K562 (cell line): Measurements from ENCODE around the gene SSTR5. TPM values are rescaled to one million over a fixed set of nuclear protein-coding genes. Genes with fewer than 3 reads are reported as not detected.

Experiments used
- ATAC-seq: fragments of 200-7000 bp; cut with Tn5 transposase; 3 replicates; pipeline ENCODE4 v1.9.1; 2020; ENCODE audit warnings: moderate library complexity
- BruUV-seq: library from RNA; stranded (reverse); fragments of 400-500 nt; replicated peaks from 2 replicates; lab custom pipeline; 2021; lab: Mats Ljungman, UMichigan
- CTCF ChIA-PET: fragments of 300-600 bp; formaldehyde crosslinking; extraction: SDS; loops from one replicate; lab custom pipeline; 2021; ENCODE audit warnings: low intra/inter-chr PET ratio; lab: Yijun Ruan, JAX
- POLR2A ChIA-PET: fragments of 300-600, 350-650 bp; sonication (Branson Sonifier 250); formaldehyde crosslinking; extraction: SDS; loops from one replicate; lab custom pipeline; 2021; ENCODE audit warnings: antibody characterized with exemption, inconsistent platforms; lab: Yijun Ruan, JAX
- DNase-seq, 4 experiments: peaks; one replicate each; pipeline versions ENCODE4 v3.0.0 to v3.0.0-alpha.2; 2011 to 2018; ENCODE audit warnings: low spot score in 3 of 4, mixed read lengths in 3 of 4; ENCODE audit errors: extremely low read depth in 1 of 4
- FAIRE-seq: peaks from 2 replicates; lab custom pipeline; 2011; peaks lifted over from hg19 to GRCh38; lab: Jason Lieb, UNC
- H2AFZ ChIP-seq: 2 replicates; pipeline ENCODE4 v1.6.0; 2011; ENCODE audit warnings: low read depth, low read length, control low read depth, inconsistent platforms
- H3K27ac ChIP-seq: fragments of 200-600 bp; 3 replicates; pipeline ENCODE4 v1.8.0; 2011; ENCODE audit warnings: low read depth, mild to moderate bottlenecking, control low read depth, inconsistent platforms, low read length, moderate library complexity, mixed read lengths; ENCODE audit errors: extremely low read depth
- H3K27me3 ChIP-seq, 2 experiments: fragments of 300-600 bp in 1 of 2; 2 replicates in 1 of 2; 3 replicates in 1 of 2; pipeline versions ENCODE4 v1.6.0 to v1.8.0; 2011; ENCODE audit warnings: inconsistent platforms in 2 of 2, low read length in 2 of 2, mild to moderate bottlenecking in 1 of 2, mixed read lengths in 1 of 2, moderate library complexity in 1 of 2; ENCODE audit not compliant: control insufficient read depth in 2 of 2, insufficient read depth in 2 of 2
- H3K36me3 ChIP-seq: fragments of 300-600 bp; 3 replicates; pipeline ENCODE4 v1.8.0; 2011; ENCODE audit warnings: mild to moderate bottlenecking, low read length, inconsistent platforms; ENCODE audit not compliant: control insufficient read depth, insufficient read depth
- H3K4me1 ChIP-seq, 2 experiments: fragments of 200-600 bp in 1 of 2; replicated peaks in 1 of 2; 2 replicates in 1 of 2; 3 replicates in 1 of 2; pipeline versions ENCODE4 v1.5.1 to v1.8.0; 2011; ENCODE audit warnings: inconsistent platforms in 2 of 2, low read length in 2 of 2, mild to moderate bottlenecking in 1 of 2, mixed read lengths in 1 of 2, moderate library complexity in 1 of 2; ENCODE audit not compliant: control insufficient read depth in 2 of 2, insufficient read depth in 2 of 2
- H3K4me2 ChIP-seq: 2 replicates; pipeline ENCODE4 v1.6.1; 2011; ENCODE audit warnings: low read length, control low read depth, inconsistent platforms, mixed read lengths; ENCODE audit not compliant: insufficient read depth
- H3K4me3 ChIP-seq: fragments of 200-600 bp; sonication (generic), shearing (Covaris generic); 2 replicates; pipeline ENCODE4 v1.5.1; 2016; ENCODE audit warnings: control low read depth, inconsistent platforms
- H3K79me2 ChIP-seq: fragments of 200-600 bp; 3 replicates; pipeline ENCODE4 v1.8.0; 2011; ENCODE audit warnings: low read length, inconsistent platforms; ENCODE audit not compliant: control insufficient read depth, insufficient read depth
- H3K9ac ChIP-seq, 2 experiments: 2 replicates each; pipeline versions ENCODE4 v1.6.0 to v1.6.1; 2011; ENCODE audit warnings: low read depth in 2 of 2, low read length in 2 of 2, control low read depth in 1 of 2, inconsistent platforms in 1 of 2, mild to moderate bottlenecking in 1 of 2, mixed read lengths in 1 of 2; ENCODE audit not compliant: insufficient read depth in 1 of 2
- H3K9me1 ChIP-seq: one replicate; pipeline ENCODE4 v1.6.0; 2011; ENCODE audit warnings: inconsistent platforms, mild to moderate bottlenecking, low read length, moderate library complexity; ENCODE audit not compliant: control insufficient read depth, insufficient read depth
- H3K9me3 ChIP-seq: replicated peaks from 2 replicates; pipeline ENCODE4 v1.5.1; 2011; ENCODE audit warnings: low read depth, low read length, inconsistent platforms; ENCODE audit not compliant: control insufficient read depth, insufficient read depth
- H4K20me1 ChIP-seq: replicated peaks from 2 replicates; pipeline ENCODE4 v1.6.1; 2011; ENCODE audit warnings: low read length, inconsistent platforms, mixed read lengths; ENCODE audit not compliant: control insufficient read depth, insufficient read depth
- AFF4 ChIP-seq: sonication (generic); formaldehyde crosslinking; IDR thresholded peaks from 2 replicates; pipeline ENCODE4 v1.8.0; 2023; ENCODE audit warnings: mild to moderate bottlenecking, missing genetic modification reagents
- ASH1L ChIP-seq: fragments of 450-650 bp; IDR thresholded peaks from 2 replicates; pipeline ENCODE4 v1.6.1; 2018; ENCODE audit warnings: borderline replicate concordance, mild to moderate bottlenecking, low read depth; ENCODE audit not compliant: partially characterized antibody
- BMI1 ChIP-seq: fragments of 150-350 bp; IDR thresholded peaks from 2 replicates; pipeline ENCODE4 v1.6.1; 2014; ENCODE audit warnings: low read length
- CHD2 ChIP-seq: IDR thresholded peaks from 2 replicates; pipeline ENCODE4 v1.6.1; 2011; ENCODE audit warnings: low read depth, low read length
- MYNN ChIP-seq, 2 experiments: sonication (generic); formaldehyde crosslinking in 1 of 2; IDR thresholded peaks; 2 replicates each; pipeline versions ENCODE4 v1.5.0 to v1.6.1; 2016 to 2020; ENCODE audit warnings: antibody characterized with exemption in 1 of 2, missing genetic modification reagents in 1 of 2
- NFE2 ChIP-seq: IDR thresholded peaks from 2 replicates; pipeline ENCODE4 v1.6.1; 2014; ENCODE audit warnings: antibody characterized with exemption, low read depth
- PHF8 ChIP-seq: fragments of 200-600 bp; sonication (generic); IDR thresholded peaks from 2 replicates; pipeline ENCODE4 v1.6.1; 2012; ENCODE audit warnings: mixed run types, mild to moderate bottlenecking, inconsistent platforms, low read length, moderate library complexity, borderline replicate concordance
- RNF2 ChIP-seq: sonication (generic); IDR thresholded peaks from 2 replicates; pipeline ENCODE4 v1.6.1; 2016
- U2AF2 ChIP-seq: fragments of 200-400 bp; formaldehyde crosslinking; optimal IDR thresholded peaks from 2 replicates; pipeline ENCODE3; 2017; ENCODE audit warnings: low read depth, mild to moderate bottlenecking, low read length
- XRCC5 ChIP-seq: fragments of 200-400 bp; formaldehyde crosslinking; IDR thresholded peaks from 2 replicates; pipeline ENCODE4 v1.6.1; 2017; ENCODE audit warnings: low read depth, mild to moderate bottlenecking, low read length
- ZC3H11A ChIP-seq: IDR thresholded peaks from 2 replicates; pipeline ENCODE4 v1.6.1; 2012; ENCODE audit warnings: low read depth, low read length, improper control_type of control experiment
- ZNF146 ChIP-seq: IDR thresholded peaks from one replicate; pipeline ENCODE4 v1.6.1; 2018; ENCODE audit warnings: missing compliant biosample characterization; ENCODE audit not compliant: unreplicated experiment
- ZNF76 ChIP-seq: fragments of 250-450 bp; sonication (Bioruptor Pico); IDR thresholded peaks from 2 replicates; pipeline ENCODE4 v1.4.0; 2020; ENCODE audit warnings: mild to moderate bottlenecking, moderate library complexity, borderline replicate concordance
- WGBS: fragments of 100-300 bp; shearing (Covaris generic); methylation state at CpG from one replicate; pipeline ENCODE4 v1.1.6; 2016; ENCODE audit warnings: low coverage, mixed read lengths; ENCODE audit not compliant: insufficient coverage; ENCODE audit errors: missing lambda C conversion rate; 5-methylcytosine and 5-hydroxymethylcytosine counted together
- in situ Hi-C: fragments of 300-500 bp; cut with MboI; formaldehyde crosslinking; loops from 4 replicates; pipeline ENCODE4 v1.15.0; 2018; ENCODE audit warnings: inconsistent platforms, mixed read lengths
- intact Hi-C: fragments of 100-400 bp; cut with micrococcal nuclease; formaldehyde crosslinking; loops from 2 replicates; pipeline ENCODE4 v1.14.2; 2022
- polyA plus RNA-seq, 8 experiments: library from polyadenylated mRNA; depleted of rRNA in 4 of 8; stranded (reverse) in 5 of 8; unstranded in 3 of 8; fragments of >200 nt; fragmentation: Nextera tagmentation in 2 of 8; fragmentation: Illumina TruSeq in 1 of 8; extraction: Ambion mirVana in 2 of 8; extraction: Trizol in 1 of 8; gene quantifications; 2 replicates each; pipeline versions ENCODE4 v1.2.1 to v1.2.3, GENCODE V29; 2011 to 2014; ENCODE audit warnings: inconsistent platforms in 1 of 8, missing spikeins in 1 of 8
- total RNA-seq, 7 experiments: library from RNA; depleted of rRNA in 6 of 7; stranded (reverse); fragments of >200 nt in 6 of 7; fragmentation: Illumina TruSeq in 2 of 7; extraction: Trizol in 2 of 7; gene quantifications; 2 replicates each; pipeline versions ENCODE4 v1.2.1 to v1.2.3, GENCODE V29; 2011 to 2021; ENCODE audit warnings: low replicate concordance in 1 of 7
- TF ChIP-seq, protein P1 (sequence below): fragments of 450-650 bp; IDR thresholded peaks from 2 replicates; pipeline ENCODE4 v1.6.1; 2014; ENCODE audit warnings: low read depth, mild to moderate bottlenecking, moderate library complexity, borderline replicate concordance
- TF ChIP-seq, protein P2 (sequence below): fragments of 450-650 bp; IDR thresholded peaks from 2 replicates; pipeline ENCODE4 v1.6.1; 2017; ENCODE audit warnings: antibody characterized with exemption, mild to moderate bottlenecking

Gene SSTR5
- total and polyA plus RNA-seq, 9 of the 15 experiments (the other 6 are each of a cell fraction or from before 2014, with no cell fraction given): not detected

DNA sequence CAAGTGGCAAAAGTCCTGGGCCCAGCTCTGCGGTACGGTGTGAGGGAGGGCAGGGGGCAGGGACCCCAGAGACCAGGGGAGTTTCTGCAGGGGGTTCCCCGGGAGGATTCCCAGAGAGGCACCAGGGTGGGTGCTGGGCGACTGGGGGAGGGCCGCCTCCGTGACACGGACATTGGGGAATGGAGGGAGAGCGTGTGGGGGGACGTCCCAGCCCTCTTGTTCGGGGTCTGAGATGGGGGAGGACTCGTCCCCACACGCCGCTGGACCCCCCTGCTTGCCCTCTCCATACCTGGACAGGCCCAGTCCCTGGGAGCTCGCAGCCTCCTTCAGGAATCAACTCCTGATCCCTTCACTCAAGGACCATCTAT, 49.8 kb downstream of the SSTR5 start:
- ChIA-PET POLR2A (no interaction called here), CTCF (no interaction called here)
- no peak overlapping the region for H3K27ac ChIP-seq
- H3K27me3 ChIP-seq: peaks cover 7 to 68% of the 10 kb centered on the region in 2 experiments; a peak in 3 of 5 replicates
- no peak overlapping the region for H3K4me3 ChIP-seq
- no peak for FAIRE-seq
- no TSS peak for BruUV-seq
- in situ Hi-C loops (no loop called here), intact Hi-C loops (no loop called here)
- no peak overlapping the region for H3K4me2 ChIP-seq
- H3K4me1 ChIP-seq: peaks cover 0 to 84% of the 10 kb centered on the region in 2 experiments; a peak in 2 of 5 replicates
- no peak for ATAC-seq
- WGBS: 10% methylated on average over 10 of the region's 14 CpGs
- H4K20me1 ChIP-seq: peaks cover 14% of the 10 kb centered on the region
- no peaks in the 10 kb centered on the region for H3K9me1 ChIP-seq
- H2AFZ ChIP-seq: no peak overlapping the region
- no peak for DNase-seq
- H3K36me3 ChIP-seq: no peaks in the 10 kb centered on the region
- no peaks in the 10 kb centered on the region for H3K9me3 ChIP-seq
- H3K9ac ChIP-seq: no peak overlapping the region
- H3K79me2 ChIP-seq: no peaks in the 10 kb centered on the region
- TF ChIP-seq MYNN (IDR thresholded peaks at IDR 0.05): no peak
- no peak for TF ChIP-seq MYNN (CRISPR knock-in tag; IDR thresholded peaks at IDR 0.05)
- TF ChIP-seq, protein P1, sequence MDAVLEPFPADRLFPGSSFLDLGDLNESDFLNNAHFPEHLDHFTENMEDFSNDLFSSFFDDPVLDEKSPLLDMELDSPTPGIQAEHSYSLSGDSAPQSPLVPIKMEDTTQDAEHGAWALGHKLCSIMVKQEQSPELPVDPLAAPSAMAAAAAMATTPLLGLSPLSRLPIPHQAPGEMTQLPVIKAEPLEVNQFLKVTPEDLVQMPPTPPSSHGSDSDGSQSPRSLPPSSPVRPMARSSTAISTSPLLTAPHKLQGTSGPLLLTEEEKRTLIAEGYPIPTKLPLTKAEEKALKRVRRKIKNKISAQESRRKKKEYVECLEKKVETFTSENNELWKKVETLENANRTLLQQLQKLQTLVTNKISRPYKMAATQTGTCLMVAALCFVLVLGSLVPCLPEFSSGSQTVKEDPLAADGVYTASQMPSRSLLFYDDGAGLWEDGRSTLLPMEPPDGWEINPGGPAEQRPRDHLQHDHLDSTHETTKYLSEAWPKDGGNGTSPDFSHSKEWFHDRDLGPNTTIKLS: no peak
- no peak for TF ChIP-seq ZNF146 (CRISPR knock-in tag)
- no peak for TF ChIP-seq ZNF76 (CRISPR knock-in tag)
- TF ChIP-seq ZC3H11A: no peak
- no peak for TF ChIP-seq BMI1
- TF ChIP-seq, protein P2, sequence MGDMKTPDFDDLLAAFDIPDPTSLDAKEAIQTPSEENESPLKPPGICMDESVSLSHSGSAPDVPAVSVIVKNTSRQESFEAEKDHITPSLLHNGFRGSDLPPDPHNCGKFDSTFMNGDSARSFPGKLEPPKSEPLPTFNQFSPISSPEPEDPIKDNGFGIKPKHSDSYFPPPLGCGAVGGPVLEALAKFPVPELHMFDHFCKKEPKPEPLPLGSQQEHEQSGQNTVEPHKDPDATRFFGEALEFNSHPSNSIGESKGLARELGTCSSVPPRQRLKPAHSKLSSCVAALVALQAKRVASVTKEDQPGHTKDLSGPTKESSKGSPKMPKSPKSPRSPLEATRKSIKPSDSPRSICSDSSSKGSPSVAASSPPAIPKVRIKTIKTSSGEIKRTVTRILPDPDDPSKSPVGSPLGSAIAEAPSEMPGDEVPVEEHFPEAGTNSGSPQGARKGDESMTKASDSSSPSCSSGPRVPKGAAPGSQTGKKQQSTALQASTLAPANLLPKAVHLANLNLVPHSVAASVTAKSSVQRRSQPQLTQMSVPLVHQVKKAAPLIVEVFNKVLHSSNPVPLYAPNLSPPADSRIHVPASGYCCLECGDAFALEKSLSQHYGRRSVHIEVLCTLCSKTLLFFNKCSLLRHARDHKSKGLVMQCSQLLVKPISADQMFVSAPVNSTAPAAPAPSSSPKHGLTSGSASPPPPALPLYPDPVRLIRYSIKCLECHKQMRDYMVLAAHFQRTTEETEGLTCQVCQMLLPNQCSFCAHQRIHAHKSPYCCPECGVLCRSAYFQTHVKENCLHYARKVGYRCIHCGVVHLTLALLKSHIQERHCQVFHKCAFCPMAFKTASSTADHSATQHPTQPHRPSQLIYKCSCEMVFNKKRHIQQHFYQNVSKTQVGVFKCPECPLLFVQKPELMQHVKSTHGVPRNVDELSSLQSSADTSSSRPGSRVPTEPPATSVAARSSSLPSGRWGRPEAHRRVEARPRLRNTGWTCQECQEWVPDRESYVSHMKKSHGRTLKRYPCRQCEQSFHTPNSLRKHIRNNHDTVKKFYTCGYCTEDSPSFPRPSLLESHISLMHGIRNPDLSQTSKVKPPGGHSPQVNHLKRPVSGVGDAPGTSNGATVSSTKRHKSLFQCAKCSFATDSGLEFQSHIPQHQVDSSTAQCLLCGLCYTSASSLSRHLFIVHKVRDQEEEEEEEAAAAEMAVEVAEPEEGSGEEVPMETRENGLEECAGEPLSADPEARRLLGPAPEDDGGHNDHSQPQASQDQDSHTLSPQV: no peak
- no peak for TF ChIP-seq PHF8
- no peak for TF ChIP-seq U2AF2
- TF ChIP-seq AFF4 (CRISPR knock-in tag): no peak
- no peak for TF ChIP-seq ASH1L
- no peak for TF ChIP-seq CHD2
- TF ChIP-seq RNF2: no peak
- TF ChIP-seq NFE2: no peak
- TF ChIP-seq XRCC5: no peak
